ENCODE results near the gene MAGEA3.
"Not testable (repeated sequence)": the region's sequence is repeated elsewhere in the genome, so short reads cannot be mapped to it uniquely, and the experiment has no call there.

Gene MAGEA3

GRCh38 chrX:152697952-152698931 lies at the start of gene MAGEA3:
TSS of gene MAGEA3 (plus strand) at chrX:152698794. CDS start at chrX:152700833, 2,039 bp downstream.
- H3K27ac ChIP-seq; in situ Hi-C loops (cut with HindIII; ENCODE audit: low pct_ligation_motif_present, low sequenced_read_pairs); H3K36me3 ChIP-seq (replicated peaks); DNase-seq; H3K27me3 ChIP-seq (replicated peaks); H3K4me3 ChIP-seq (ENCODE audit: low read depth, low read length): not testable (repeated sequence)

GRCh38 chrX:152652060-152652459 lies 46.5 kb upstream of the MAGEA3 start:
- DNase-seq, result no peak
- no peaks in the 10 kb centered on the region for H3K36me3 ChIP-seq (replicated peaks)
- no peak for TF ChIP-seq CTCF (IDR thresholded peaks at IDR 0.05; ENCODE audit: low read depth, low read length, missing control alignments)
- in situ Hi-C loops (cut with HindIII; ENCODE audit: low pct_ligation_motif_present, low sequenced_read_pairs), result no loop called here
- no peak overlapping the region for H3K4me3 ChIP-seq (ENCODE audit: low read depth, low read length)
- no peak overlapping the region for H3K27ac ChIP-seq
- H3K27me3 ChIP-seq (replicated peaks), result no peaks in the 10 kb centered on the region

- Histone ChIP-seq H3K4me3 (ENCODE audit: low read depth, low read length) (no peak overlapping the region), H3K36me3 (replicated peaks) (no peaks in the 10 kb centered on the region), H3K27ac (no peak overlapping the region), H3K27me3 (replicated peaks) (no peaks in the 10 kb centered on the region)
- DNase-seq, result no peak
- in situ Hi-C loops (cut with HindIII; ENCODE audit: low pct_ligation_motif_present, low sequenced_read_pairs), result no loop called here
- TF ChIP-seq CTCF (IDR thresholded peaks at IDR 0.05; ENCODE audit: low read depth, low read length, missing control alignments), result no peak
Observed at GRCh38 chrX:152652467-152652866, 46.1 kb upstream of the MAGEA3 start.

- Histone ChIP-seq H3K36me3 (replicated peaks) (no peaks in the 10 kb centered on the region), H3K27ac (no peak overlapping the region), H3K27me3 (replicated peaks) (no peaks in the 10 kb centered on the region), H3K4me3 (ENCODE audit: low read depth, low read length) (no peak overlapping the region)
- TF ChIP-seq CTCF (IDR thresholded peaks at IDR 0.05; ENCODE audit: low read depth, low read length, missing control alignments), result no peak
- no peak for DNase-seq
- in situ Hi-C loops (cut with HindIII; ENCODE audit: low pct_ligation_motif_present, low sequenced_read_pairs), result no loop called here
Observed at GRCh38 chrX:152656087-152656486, 42.5 kb upstream of the MAGEA3 start.

- Histone ChIP-seq H3K27me3 (replicated peaks) (no peaks in the 10 kb centered on the region), H3K36me3 (replicated peaks) (no peaks in the 10 kb centered on the region), H3K4me3 (ENCODE audit: low read depth, low read length) (no peak overlapping the region), H3K27ac (no peak overlapping the region)
- in situ Hi-C loops (cut with HindIII; ENCODE audit: low pct_ligation_motif_present, low sequenced_read_pairs), result no loop called here
- DNase-seq, result no peak
- no peak for TF ChIP-seq CTCF (IDR thresholded peaks at IDR 0.05; ENCODE audit: low read depth, low read length, missing control alignments)
Observed at GRCh38 chrX:152656890-152657289, 41.7 kb upstream of the MAGEA3 start.

- peak; percentile 8 for TF ChIP-seq CTCF (IDR thresholded peaks at IDR 0.05; ENCODE audit: low read depth, low read length, missing control alignments)
- DNase-seq, result no peak
- H3K27ac ChIP-seq, result no peak overlapping the region
- H3K36me3 ChIP-seq (replicated peaks), result no peaks in the 10 kb centered on the region
- in situ Hi-C loops (cut with HindIII; ENCODE audit: low pct_ligation_motif_present, low sequenced_read_pairs), result no loop called here
- H3K27me3 ChIP-seq (replicated peaks), result no peaks in the 10 kb centered on the region
- H3K4me3 ChIP-seq (ENCODE audit: low read depth, low read length), result no peak overlapping the region
Observed at GRCh38 chrX:152658302-152658701, 40.3 kb upstream of the MAGEA3 start.

Measured in brain microvascular endothelial cell (primary cell).